ENCODE measurements around the gene CERKL. TPM values are rescaled to one million over a fixed set of nuclear protein-coding genes. Genes with fewer than 3 reads are reported as not detected.

CERKL gene
- total RNA-seq, 2 experiments from 2014 or later = not detected

DNA sequence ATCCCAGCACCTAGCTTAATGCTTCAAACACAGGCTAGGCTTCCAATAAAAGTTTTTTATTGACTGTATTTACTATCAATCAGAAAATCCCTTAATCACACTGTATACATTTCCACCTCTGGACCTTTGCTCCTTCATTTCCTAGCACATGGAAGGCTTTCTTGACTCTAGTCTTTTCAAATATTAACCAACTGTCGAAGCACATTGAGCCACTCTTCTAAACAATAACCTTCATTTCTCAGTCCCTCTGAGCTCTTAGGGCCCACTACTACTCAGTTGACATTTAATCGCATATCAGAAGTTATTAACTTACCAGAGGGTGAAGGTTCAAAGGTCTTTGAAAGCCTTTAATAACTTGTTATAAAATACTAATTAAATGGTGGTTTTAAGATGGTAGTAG is 37.4 kb downstream of the CERKL start:
- POLR2A ChIA-PET = no interaction called here
- no peaks in the 10 kb centered on the region for H3K9me2 ChIP-seq (ENCODE audit: insufficient read depth, low read length)
- no peaks in the 10 kb centered on the region; the same call in 1 of the 2 replicates for H4K20me1 ChIP-seq (ENCODE audit: insufficient read depth, low read length)
- BruUV-seq (replicated peaks) = no TSS peak
- H3K79me2 ChIP-seq (ENCODE audit: insufficient read depth, low read depth, low read length) = no peaks in the 10 kb centered on the region
- intact Hi-C loops (cut with micrococcal nuclease; ENCODE audit: unreplicated experiment) = no loop called here
- DNase-seq (ENCODE audit: low spot score) = no peak
- no peak overlapping the region for H3K27ac ChIP-seq (ENCODE audit: low read depth, low read length, poor library complexity, severe bottlenecking)
- H3K36me3 ChIP-seq (ENCODE audit: insufficient read depth, low read length) = no peaks in the 10 kb centered on the region
- no peak overlapping the region for H3K4me2 ChIP-seq (ENCODE audit: low read length)
- CTCF ChIA-PET (ENCODE audit: unreplicated experiment) = no interaction called here
- H3K9me3 ChIP-seq (ENCODE audit: low read length) = no peaks in the 10 kb centered on the region
- H2AFZ ChIP-seq (ENCODE audit: low read length) = no peak overlapping the region
- H3K4me3 ChIP-seq (ENCODE audit: low read depth, low read length, poor library complexity, severe bottlenecking) = no peak overlapping the region
- no peaks in the 10 kb centered on the region for H3K4me1 ChIP-seq (ENCODE audit: insufficient read depth, low read length, poor library complexity, severe bottlenecking)
- TF ChIP-seq, protein P1, sequence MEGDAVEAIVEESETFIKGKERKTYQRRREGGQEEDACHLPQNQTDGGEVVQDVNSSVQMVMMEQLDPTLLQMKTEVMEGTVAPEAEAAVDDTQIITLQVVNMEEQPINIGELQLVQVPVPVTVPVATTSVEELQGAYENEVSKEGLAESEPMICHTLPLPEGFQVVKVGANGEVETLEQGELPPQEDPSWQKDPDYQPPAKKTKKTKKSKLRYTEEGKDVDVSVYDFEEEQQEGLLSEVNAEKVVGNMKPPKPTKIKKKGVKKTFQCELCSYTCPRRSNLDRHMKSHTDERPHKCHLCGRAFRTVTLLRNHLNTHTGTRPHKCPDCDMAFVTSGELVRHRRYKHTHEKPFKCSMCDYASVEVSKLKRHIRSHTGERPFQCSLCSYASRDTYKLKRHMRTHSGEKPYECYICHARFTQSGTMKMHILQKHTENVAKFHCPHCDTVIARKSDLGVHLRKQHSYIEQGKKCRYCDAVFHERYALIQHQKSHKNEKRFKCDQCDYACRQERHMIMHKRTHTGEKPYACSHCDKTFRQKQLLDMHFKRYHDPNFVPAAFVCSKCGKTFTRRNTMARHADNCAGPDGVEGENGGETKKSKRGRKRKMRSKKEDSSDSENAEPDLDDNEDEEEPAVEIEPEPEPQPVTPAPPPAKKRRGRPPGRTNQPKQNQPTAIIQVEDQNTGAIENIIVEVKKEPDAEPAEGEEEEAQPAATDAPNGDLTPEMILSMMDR (conservative IDR thresholded peaks at IDR 0.05; ENCODE audit: low read length) = no peak
- no peak for TF ChIP-seq EZH2phosphoT487 (IDR thresholded peaks at IDR 0.05; ENCODE audit: borderline replicate concordance, low read depth, low read length)

DNA sequence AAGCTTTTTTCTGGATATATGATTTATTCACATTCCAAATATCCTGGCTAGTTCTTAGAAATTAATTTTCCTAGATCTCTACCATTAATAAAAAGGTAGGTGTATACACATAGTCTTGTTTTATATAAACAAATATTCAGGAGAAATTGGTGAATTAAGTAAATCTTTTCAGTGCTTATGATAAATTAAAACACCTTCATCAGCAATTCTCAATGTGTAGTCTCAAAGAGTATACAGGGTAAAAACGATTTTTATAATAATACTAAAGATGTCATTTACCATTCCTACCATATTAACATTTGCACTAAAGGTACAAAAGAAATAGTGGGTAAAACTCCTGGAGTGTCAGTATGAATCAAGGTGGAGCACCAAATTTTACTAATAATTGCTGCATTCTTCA is 40.2 kb downstream of the CERKL start:
- TF ChIP-seq, protein P1 (conservative IDR thresholded peaks at IDR 0.05; ENCODE audit: low read length) = no peak
- no peak for TF ChIP-seq EZH2phosphoT487 (IDR thresholded peaks at IDR 0.05; ENCODE audit: borderline replicate concordance, low read depth, low read length)
- no peak overlapping the region for H3K4me2 ChIP-seq (ENCODE audit: low read length)
- no peaks in the 10 kb centered on the region for H3K9me2 ChIP-seq (ENCODE audit: insufficient read depth, low read length)
- no TSS peak for BruUV-seq (replicated peaks)
- no peak overlapping the region for H3K27ac ChIP-seq (ENCODE audit: low read depth, low read length, poor library complexity, severe bottlenecking)
- POLR2A ChIA-PET = no interaction called here
- H3K4me3 ChIP-seq (ENCODE audit: low read depth, low read length, poor library complexity, severe bottlenecking) = no peak overlapping the region
- no peaks in the 10 kb centered on the region for H3K79me2 ChIP-seq (ENCODE audit: insufficient read depth, low read depth, low read length)
- H4K20me1 ChIP-seq (ENCODE audit: insufficient read depth, low read length) = no peaks in the 10 kb centered on the region; the same call in 1 of the 2 replicates
- CTCF ChIA-PET (ENCODE audit: unreplicated experiment) = no interaction called here
- H3K4me1 ChIP-seq (ENCODE audit: insufficient read depth, low read length, poor library complexity, severe bottlenecking) = no peaks in the 10 kb centered on the region
- no peaks in the 10 kb centered on the region for H3K36me3 ChIP-seq (ENCODE audit: insufficient read depth, low read length)
- intact Hi-C loops (cut with micrococcal nuclease; ENCODE audit: unreplicated experiment) = no loop called here
- no peak overlapping the region for H2AFZ ChIP-seq (ENCODE audit: low read length)
- no peaks in the 10 kb centered on the region for H3K9me3 ChIP-seq (ENCODE audit: low read length)
- DNase-seq (ENCODE audit: low spot score) = no peak

DNA sequence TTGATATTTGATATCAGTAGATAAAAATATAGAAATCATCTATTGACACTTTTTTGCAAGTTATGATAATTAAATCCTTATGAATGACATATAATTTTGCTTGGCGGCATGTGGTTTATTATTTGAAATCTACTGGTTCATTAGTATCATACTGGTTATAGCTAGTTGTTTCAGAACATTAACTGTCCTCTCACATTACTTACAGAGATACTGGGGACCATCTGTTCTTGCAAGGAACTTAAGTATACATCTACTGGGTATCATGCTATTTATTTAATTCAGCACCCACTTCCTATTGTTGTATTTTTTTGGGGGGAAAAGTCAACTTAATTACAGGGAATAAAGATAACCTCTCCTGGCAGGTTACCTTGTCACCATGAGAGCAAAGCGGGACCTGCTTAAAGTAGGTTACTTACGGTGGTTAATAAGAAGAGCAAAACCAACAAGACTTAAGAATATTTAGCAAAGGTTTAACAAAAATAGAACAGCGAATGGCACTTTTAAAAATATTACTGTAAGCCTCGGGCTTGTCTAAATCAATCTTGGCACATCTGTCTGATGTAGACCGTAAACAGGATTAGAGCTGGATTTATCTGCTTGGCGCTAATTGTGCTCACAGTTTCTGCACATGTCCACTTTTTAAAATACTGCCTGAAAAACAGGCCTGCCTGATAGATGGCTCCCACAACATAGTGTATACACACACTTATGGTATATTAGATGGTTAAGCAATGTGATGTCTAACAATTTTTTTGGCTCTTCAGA is 41.8 kb downstream of the CERKL start:
- DNase-seq (ENCODE audit: low spot score) = no peak
- Histone ChIP-seq H3K27ac (ENCODE audit: low read depth, low read length, poor library complexity, severe bottlenecking) (no peak overlapping the region), H3K9me3 (ENCODE audit: low read length) (no peaks in the 10 kb centered on the region), H2AFZ (ENCODE audit: low read length) (no peak overlapping the region), H3K9me2 (ENCODE audit: insufficient read depth, low read length) (no peaks in the 10 kb centered on the region), H3K4me2 (ENCODE audit: low read length) (no peak overlapping the region), H3K79me2 (ENCODE audit: insufficient read depth, low read depth, low read length) (no peaks in the 10 kb centered on the region), H3K4me1 (ENCODE audit: insufficient read depth, low read length, poor library complexity, severe bottlenecking) (no peaks in the 10 kb centered on the region), H4K20me1 (ENCODE audit: insufficient read depth, low read length) (no peaks in the 10 kb centered on the region; the same call in 1 of the 2 replicates), H3K4me3 (ENCODE audit: low read depth, low read length, poor library complexity, severe bottlenecking) (no peak overlapping the region), H3K36me3 (ENCODE audit: insufficient read depth, low read length) (no peaks in the 10 kb centered on the region)
- BruUV-seq (replicated peaks) = no TSS peak
- intact Hi-C loops (cut with micrococcal nuclease; ENCODE audit: unreplicated experiment) = no loop called here
- TF ChIP-seq, protein P1 (conservative IDR thresholded peaks at IDR 0.05; ENCODE audit: low read length) = no peak
- no peak for TF ChIP-seq EZH2phosphoT487 (IDR thresholded peaks at IDR 0.05; ENCODE audit: borderline replicate concordance, low read depth, low read length)
- ChIA-PET POLR2A (interaction anchor here (0.5 to 1.4 kb wide), 2 partner anchors 13 to 1394 kb away, joined by 3 to 4 read pairs; no protein-coding TSS in a partner anchor), CTCF (ENCODE audit: unreplicated experiment) (interaction anchor here (0.5 kb wide), 1 partner anchor 157 kb away, joined by 9 read pairs; no protein-coding TSS in a partner anchor)
